GM10266 (cell line): Measurements from ENCODE around the gene GTF2A1L.

Source experiments
- DNase-seq: peaks from one replicate; pipeline ENCODE4 v3.0.0; 2012; ENCODE audit errors: extremely low spot score
- CTCF ChIP-seq: IDR thresholded peaks from 2 replicates; pipeline ENCODE4 v1.5.1; 2012; ENCODE audit warnings: mild to moderate bottlenecking, low read depth; ENCODE audit not compliant: control insufficient read depth, insufficient read depth; ENCODE audit errors: missing control alignments

GTF2A1L gene

GRCh38 chr2:48712151-48712550 lies 94.5 kb downstream of the GTF2A1L start:
- TF ChIP-seq CTCF, result no peak
- DNase-seq, result no peak

GRCh38 chr2:48713647-48714046 lies 96.0 kb downstream of the GTF2A1L start:
- no peak for TF ChIP-seq CTCF
- DNase-seq, result no peak

- TF ChIP-seq CTCF, result no peak
- DNase-seq, result no peak
These were observed 96.6 kb downstream of the GTF2A1L start for GRCh38 chr2:48714245-48714644.

GRCh38 chr2:48715042-48715899 lies 97.6 kb downstream of the GTF2A1L start:
- no peak for DNase-seq

GRCh38 chr2:48715956-48716355 lies 98.3 kb downstream of the GTF2A1L start:
- no peak for TF ChIP-seq CTCF
- DNase-seq, result no peak

More at GRCh38 chr2:48715042-48715899, 97.6 kb downstream of the GTF2A1L start:
- TF ChIP-seq CTCF, result no peak

- no peak for TF ChIP-seq CTCF
- DNase-seq, result no peak
These were observed 100.2 kb downstream of the GTF2A1L start for GRCh38 chr2:48717846-48718245.

- TF ChIP-seq CTCF, result no peak
- DNase-seq, result no peak
These were observed 102.0 kb downstream of the GTF2A1L start for GRCh38 chr2:48719480-48720177.
